GM21381 (cell line): ENCODE results near the gene ENO3.
A peak's percentile ranks its signal among the peaks of the same experiment; 100 is the strongest.

Experiments used
- ATAC-seq: cut with Tn5 transposase; IDR thresholded peaks from one replicate; pipeline ENCODE4 v1.9.1; 2021; ENCODE audit warnings: mild to moderate bottlenecking, moderate library complexity; ENCODE audit not compliant: unreplicated experiment

ENO3 gene

GRCh38 chr17:4936436-4936835 lies 14.5 kb upstream of the ENO3 start:
- no peak for ATAC-seq

GRCh38 chr17:4937553-4937952 lies 13.4 kb upstream of the ENO3 start:
- no peak for ATAC-seq

GRCh38 chr17:4938069-4938491 lies 12.8 kb upstream of the ENO3 start:
- no peak for ATAC-seq

GRCh38 chr17:4938688-4939545 lies 12.0 kb upstream of the ENO3 start:
- no peak for ATAC-seq

- peak; percentile 8 for ATAC-seq
These were observed 11.4 kb upstream of the ENO3 start for GRCh38 chr17:4939546-4939795.

- ATAC-seq: peak; percentile 71
These were observed 10.9 kb upstream of the ENO3 start, which contains the start of the genes RNF167 and SLC25A11 for GRCh38 chr17:4939796-4940554. Gene RNF167 (plus strand): TSS chr17:4940268. CDS start chr17:4940910, 642 bp downstream. Gene SLC25A11 (minus strand): TSS chr17:4940046. CDS start chr17:4939910, 136 bp downstream.

GRCh38 chr17:4940555-4941318 lies 10.2 kb upstream of the ENO3 start:
- no peak for ATAC-seq

- no peak for ATAC-seq
These were observed 9.7 kb upstream of the ENO3 start for GRCh38 chr17:4941319-4941610.

GRCh38 chr17:4942760-4943508 lies 8.0 kb upstream of the ENO3 start:
- ATAC-seq: no peak

GRCh38 chr17:4944163-4944553 lies 6.8 kb upstream of the ENO3 start:
- ATAC-seq: no peak

- no peak for ATAC-seq
These were observed 6.3 kb upstream of the ENO3 start for GRCh38 chr17:4944554-4945175.

GRCh38 chr17:4945176-4945943 lies 5.6 kb upstream of the ENO3 start:
- ATAC-seq: no peak

- no peak for ATAC-seq
These were observed 5.0 kb upstream of the ENO3 start for GRCh38 chr17:4945944-4946280.

GRCh38 chr17:4946312-4946976 lies 4.5 kb upstream of the ENO3 start:
- no peak for ATAC-seq

GRCh38 chr17:4947010-4947410 lies 3.9 kb upstream of the ENO3 start:
- no peak for ATAC-seq

GRCh38 chr17:4947411-4948165 lies 3.3 kb upstream of the ENO3 start:
- peak; percentile 7 for ATAC-seq

- ATAC-seq: peak; percentile 17
These were observed 2.6 kb upstream of the ENO3 start, which contains the start of gene PFN1 for GRCh38 chr17:4948166-4948930. Gene PFN1 (minus strand): TSS chr17:4948530. CDS start chr17:4948394, 136 bp downstream.

- peak; percentile 36 for ATAC-seq
These were observed 2.0 kb upstream of the ENO3 start for GRCh38 chr17:4948931-4949320.
